Activated T-helper 9 cell treated with anti-CD3 and anti-CD28 coated beads, Interleukin-2, amount 50 U/mL, for 16 hours (primary cell): ENCODE measurements around the gene CCDC91.
A peak's percentile ranks its signal among the peaks of the same experiment; 100 is the strongest.

Experiments used
- DNase-seq: peaks from one replicate; pipeline ENCODE4 v3.0.0-alpha.2; 2020; ENCODE audit warnings: low read depth

CCDC91 gene, protein sequence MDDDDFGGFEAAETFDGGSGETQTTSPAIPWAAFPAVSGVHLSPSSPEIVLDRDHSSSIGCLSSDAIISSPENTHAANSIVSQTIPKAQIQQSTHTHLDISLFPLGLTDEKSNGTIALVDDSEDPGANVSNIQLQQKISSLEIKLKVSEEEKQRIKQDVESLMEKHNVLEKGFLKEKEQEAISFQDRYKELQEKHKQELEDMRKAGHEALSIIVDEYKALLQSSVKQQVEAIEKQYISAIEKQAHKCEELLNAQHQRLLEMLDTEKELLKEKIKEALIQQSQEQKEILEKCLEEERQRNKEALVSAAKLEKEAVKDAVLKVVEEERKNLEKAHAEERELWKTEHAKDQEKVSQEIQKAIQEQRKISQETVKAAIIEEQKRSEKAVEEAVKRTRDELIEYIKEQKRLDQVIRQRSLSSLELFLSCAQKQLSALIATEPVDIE

DNA sequence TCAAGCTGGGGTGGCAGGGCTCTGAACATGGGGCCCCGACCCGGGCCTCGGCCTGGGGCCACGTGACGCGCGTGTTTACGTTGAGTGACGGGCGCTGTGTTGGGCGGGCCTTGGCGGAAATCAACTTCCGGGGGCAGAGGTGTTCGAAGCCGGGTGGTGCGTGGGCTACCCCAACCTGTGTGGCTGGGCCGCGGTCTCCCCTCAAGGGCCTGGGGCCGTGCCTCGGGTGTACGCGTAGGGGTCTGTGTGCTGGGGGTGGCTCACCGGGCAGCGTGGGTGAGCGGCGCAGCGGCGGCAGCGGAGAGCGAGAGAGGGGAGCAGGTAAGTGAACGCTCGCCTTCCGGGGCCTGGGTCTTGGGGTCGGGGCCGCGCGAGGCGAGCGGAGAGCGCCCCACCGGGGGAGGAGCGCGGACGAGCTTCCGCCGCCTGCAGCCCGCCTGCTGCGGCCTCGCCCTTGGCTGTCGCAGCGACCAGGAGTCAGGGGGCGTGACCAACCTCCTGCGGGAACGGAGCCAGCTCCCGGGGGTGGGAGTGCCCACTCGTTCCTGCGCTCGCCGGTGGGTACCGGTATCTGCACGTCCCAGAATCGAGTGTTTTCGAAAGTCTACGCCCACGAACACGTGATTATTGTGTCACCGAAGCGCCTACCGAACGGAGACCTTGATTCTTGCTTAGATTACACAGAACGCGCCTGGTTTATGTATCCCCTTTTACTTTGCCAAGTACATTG is at the start of gene CCDC91:
Gene CCDC91, plus strand, starts transcription at position 136 of the 730 bp plus-strand sequence. CDS start 66,760 bp downstream, outside the sequence.
- peak; percentile 83 for DNase-seq

DNA sequence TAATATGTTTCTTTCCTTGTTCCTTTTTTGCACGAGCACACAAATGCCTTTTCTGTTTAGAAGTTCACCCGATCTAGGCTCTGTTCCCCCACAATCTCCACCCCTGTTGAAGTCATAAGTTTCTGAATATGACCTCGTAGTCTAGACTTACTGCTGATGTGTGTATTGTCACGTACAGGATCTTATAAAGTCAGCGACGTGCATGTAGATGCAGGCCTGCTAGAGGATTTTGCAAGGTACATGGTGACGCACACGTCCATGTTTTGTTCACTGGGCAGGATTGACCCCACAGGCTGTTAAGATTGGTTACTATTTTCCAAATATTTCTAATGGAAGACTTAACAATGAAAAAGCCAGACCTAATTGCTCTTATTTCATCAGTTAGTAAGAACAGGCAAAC is 46.2 kb upstream of the CCDC91 start:
- no peak for DNase-seq

DNA sequence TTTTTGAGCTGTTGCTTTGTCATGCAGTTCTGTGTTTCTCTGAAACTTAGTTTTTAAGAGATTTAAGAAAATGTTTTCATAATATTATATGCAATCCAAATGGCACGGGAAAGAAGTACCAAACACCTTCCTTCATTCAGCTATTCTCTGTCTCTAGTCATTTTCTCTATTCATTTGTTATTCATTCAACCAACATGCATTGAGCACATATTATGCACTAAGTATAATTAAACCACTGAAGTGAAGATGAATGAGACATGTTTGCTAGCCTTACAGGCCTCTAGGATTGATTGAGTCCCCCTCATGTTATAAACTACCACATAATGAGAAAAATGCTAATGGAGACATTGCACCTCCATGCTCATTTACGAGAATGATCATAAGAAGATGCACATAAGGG is 45.7 kb upstream of the CCDC91 start:
- no peak for DNase-seq

DNA sequence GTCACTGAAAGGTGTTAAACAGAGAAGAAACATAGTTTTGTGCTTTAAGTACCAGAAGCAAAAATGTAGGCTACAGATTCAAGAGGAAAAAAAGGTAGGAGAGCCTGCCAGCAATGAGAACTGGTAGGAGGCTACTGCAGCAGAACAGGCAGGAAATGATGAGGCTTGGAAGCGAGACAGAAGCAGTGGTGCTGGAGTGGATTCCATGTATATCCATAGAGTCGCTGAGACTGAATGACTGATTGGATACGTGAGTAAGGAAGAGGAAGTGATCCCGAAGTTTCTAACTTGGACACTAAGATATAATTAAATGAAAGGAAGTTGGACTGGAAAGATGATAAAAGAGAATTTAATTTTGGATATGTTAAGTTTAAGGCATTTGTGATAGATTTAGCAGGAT is 45.0 kb upstream of the CCDC91 start:
- no peak for DNase-seq

DNA sequence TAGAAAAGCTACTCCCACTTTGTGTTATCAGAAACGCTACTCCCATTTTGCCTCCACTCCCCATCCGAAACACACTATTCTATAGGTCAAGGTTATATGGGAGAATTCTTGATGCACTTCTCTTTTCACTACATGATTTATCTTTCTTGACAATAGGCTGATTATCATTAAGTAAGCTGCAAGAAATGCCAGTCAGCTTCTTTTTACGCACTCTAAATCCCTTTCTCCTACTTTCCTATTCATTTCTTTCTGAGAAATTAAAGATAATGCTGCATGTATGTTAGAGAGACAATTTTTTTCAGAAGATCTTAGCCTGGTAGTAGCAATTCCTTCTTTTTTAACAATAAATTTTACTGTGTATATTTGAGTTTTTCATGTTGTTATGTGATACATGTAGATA is 41.0 kb upstream of the CCDC91 start:
- no peak for DNase-seq

DNA sequence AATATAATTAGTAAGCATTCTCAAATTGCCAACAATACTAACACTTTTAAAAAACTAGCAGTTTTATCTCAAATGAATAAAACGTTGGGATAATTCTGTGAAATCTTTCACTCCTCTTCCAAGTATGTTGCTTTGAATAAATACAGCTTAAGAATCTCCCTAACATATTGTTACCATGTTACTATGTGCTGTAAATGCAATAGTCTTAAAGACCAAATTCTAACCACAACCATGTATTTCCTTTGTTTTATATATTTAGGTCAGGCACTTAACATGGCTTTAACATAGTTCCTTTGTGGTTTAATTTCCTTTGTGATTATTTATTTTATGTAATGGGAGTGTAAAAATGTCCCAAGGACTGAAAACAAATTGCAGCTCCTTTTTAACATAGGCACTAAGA is 33.9 kb upstream of the CCDC91 start:
- DNase-seq, result no peak

DNA sequence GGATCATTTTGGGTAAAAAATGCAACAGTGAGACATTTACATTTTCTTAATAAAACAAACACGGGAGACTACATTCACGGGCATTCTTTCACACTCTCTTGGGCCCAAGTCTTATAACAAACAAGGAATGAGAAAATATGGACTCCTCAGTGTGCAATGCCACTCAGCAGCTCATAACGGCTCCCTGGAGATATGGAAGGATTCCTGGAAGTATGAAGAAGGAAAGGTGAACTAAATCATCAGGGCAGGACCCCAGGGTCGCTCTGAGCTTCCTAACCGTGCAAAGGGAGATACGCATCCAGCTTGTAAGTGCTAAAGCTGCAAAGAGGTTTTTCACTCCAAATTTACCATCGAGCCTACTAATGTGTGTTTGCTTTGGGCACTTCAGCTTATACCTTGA is 33.5 kb upstream of the CCDC91 start:
- DNase-seq, result no peak

DNA sequence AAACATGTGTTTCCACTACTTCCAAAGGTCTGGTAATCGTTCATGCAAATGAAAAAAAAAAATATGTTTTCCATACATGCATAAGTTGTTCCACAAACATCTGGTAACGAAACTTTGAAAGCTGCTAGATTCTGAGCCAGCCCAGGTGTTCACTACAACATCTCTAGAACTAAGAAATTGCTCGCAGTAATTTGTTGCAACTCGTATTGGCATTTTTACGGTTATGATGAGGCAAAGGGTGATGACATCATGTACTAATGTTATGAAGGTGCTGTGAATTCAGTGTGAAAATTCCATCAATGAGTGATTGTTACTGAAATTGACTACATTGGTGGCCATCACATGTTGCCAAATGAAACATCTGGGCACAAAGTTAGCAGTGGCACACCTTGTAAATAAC is 31.9 kb upstream of the CCDC91 start:
- no peak for DNase-seq

DNA sequence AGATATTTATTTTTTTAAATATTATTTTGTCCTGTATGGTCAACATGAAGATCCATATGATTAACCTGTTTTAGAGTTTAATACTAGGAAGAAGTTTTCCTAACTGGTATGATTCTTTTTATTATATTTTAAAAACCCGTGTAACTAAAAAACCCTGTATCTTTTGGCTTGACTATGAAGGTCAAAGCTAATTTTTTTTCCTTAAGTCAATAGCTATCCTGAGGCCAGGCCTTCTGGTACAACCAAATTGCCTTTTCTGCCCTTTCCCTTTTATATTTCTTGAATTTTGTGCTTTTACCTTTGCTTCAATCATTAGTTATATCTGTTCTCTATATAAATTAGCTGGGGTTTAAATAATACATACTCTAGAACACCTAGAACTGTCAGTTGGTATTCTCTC is 30.6 kb upstream of the CCDC91 start:
- no peak for DNase-seq

DNA sequence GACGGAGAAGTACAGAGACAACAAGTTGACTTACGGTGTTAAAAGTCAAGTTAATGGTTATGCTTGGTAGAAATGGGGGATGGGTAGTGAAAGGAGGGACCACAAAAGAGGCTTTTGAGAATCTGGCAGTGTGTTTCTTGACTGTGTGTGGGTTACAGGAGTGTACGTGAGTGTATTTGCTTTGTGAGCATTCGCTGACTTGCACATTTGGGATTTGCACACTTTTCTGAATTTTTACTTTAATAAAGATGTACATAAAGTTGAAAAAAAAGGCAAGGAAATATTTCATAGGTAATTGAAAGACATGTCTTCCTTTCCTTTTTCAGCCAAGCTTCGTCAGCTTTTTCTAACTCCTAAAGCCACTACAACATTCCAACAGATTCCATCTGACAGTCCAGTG is 28.6 kb upstream of the CCDC91 start:
- no peak for DNase-seq

DNA sequence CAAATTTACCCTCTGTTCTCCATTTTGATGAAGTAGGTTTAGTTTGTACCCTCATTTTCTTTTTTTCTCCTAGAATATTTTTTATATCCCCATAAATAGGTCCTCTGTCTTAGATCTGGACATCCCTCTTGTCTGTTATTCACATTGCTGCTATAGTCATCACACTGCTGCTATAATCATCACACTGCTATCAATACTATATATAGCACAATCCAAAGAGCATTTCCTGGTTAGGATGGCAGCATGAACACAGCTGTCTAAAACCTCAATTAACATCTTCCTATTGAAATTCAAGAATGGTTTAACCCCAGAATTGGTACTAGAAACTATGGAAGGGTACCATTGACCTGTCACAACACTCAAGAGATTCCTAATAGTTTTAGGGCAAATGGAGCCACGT is 27.6 kb upstream of the CCDC91 start:
- DNase-seq, result no peak

DNA sequence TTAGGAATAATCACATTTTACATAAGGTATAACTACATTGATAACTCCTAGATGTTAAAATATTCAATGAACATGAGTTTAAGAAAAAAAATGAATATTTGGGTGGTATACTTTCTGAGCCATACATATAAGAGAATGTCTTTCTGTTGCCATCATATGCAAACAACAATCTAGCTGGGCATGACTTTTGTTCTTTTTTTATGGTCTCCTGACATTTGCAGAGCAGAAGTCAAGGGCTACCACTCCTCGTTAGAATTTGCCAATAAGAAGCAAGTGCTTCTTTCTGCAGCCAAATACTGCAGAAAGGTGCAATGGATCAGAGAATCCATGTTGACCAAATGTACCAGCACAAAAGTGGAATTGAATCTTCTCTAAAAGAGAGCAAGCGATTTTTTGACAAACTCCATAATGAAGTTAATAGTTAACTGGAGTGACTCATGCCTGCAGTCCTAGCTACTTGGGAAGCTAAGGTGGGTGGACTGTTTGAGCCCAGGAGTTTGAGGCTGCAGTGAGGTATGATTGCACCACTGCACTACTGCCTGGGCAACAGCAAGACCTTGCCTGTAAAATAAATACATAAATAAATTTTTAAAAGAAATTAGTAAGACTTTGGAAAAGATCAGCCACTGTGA is 25.5 kb upstream of the CCDC91 start:
- no peak for DNase-seq

DNA sequence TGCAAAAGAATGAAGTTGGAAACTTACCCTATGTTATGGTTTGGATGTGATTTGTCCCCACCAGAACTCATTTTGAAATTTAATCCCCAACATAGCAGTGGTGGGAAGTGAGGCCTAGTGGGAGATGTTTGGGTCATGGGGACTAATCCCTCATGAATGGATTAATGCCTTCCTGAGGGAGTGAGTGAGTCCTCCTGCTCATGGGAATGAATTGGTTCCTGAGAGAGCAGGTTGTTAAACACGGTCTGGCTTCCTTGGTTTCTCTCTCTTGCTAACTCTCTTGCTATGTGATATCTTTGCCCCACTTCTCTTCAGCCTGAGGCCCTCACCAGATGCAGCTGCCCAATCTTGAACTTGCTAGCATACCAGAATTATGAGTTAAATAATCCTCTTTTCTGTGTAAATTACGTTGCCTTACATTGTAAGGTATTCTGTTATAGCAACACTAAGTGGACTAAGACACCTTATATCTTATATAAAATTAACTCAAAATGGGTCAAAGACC is 22.2 kb upstream of the CCDC91 start:
- DNase-seq, result no peak

DNA sequence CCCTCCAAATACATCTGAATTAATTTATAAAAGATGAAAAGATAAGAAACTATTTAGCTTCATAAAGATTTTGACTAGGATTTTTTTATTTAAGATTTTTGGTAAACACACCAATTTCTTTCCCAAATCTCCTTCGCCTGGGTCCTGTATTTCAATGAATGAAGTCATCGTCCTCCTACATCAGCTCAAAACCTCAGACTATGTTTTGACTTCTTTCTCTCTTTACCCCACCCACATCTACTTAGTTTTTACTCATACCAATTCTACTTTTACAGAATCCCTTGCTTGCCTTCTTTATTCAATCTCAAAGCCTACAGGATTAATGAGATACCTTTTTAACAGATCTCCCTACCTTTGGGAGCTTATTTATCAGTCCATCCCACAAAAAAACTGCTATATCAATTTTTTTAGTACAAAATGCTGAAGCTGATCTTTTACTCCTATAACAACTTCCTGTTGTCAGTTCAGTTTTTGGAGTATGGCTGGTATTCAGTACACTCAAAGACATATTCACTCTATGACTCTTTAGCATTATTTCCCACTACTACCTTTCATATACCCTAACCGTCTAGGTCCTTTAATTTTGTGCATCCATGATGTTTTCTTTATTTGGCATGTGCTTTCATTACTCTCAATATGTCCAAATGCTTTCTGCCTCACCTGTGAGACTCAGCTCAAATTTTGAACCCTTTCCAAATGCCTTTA is 18.7 kb upstream of the CCDC91 start:
- DNase-seq, result no peak

DNA sequence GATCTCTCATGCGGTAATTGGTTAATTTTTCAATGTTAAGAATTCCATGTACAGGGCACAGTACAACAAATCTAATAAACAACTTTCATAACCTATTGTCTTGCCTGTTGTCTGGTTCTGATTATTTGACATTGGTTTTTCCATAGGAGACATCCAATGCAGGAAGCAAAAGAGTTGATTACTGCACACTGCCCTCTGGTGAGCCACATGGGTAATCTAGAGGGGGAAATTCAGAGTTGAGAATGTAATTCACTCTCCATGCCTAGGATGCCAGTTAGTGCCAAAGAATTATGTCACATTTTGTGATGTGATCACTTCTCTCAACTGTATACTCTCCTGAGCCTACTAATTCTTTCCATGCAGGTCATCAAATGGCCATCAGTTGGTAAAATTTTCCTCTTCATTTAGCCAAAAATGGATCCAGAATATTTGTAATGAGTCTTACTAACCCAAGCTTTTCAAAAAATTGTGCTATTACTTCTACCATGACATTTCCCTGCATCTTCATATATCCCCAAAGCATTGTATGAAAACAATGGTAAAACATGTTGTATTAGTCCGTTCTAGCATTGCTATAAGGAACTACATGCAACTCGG is 17.7 kb upstream of the CCDC91 start:
- no peak for DNase-seq

DNA sequence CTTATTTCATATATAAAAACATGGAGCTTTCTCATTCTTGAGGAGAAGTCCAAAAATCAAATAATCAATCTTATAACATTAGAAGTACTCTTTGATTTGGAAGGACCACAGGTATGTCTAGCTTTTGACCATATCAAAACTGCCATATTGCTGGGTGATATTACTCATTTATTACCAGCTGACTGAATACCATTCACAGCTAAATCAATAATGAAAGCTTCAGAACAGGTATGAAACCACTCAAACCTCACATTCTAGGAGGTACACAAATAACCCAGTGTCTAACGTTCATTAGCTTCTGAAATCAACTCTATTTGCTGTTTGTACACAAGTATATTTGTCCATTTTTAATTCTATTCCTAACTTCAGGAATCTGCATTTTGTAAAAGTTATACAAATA is 16.8 kb upstream of the CCDC91 start:
- no peak for DNase-seq

DNA sequence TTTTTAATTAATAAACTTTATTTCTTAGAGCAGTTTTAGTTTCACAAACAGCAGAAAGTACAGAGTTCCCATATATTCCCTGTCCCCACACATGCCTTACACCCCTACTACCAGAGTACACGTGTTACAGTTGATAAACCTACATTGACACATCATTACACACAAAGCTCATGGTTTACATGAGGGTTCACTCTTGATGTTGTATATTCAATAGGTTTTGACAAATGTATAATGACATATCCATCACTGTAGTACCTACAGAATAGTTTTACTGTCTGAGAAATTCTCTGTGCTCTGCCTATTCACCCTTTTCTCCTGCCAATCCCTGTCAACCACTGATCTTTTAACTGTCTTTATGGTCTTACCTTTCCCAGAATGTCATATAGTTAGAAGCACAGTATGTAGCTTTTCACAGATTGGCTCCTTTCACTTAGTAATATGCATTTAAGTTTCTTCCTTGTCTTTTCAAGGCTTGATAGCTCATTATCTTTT is 15.1 kb upstream of the CCDC91 start:
- no peak for DNase-seq

DNA sequence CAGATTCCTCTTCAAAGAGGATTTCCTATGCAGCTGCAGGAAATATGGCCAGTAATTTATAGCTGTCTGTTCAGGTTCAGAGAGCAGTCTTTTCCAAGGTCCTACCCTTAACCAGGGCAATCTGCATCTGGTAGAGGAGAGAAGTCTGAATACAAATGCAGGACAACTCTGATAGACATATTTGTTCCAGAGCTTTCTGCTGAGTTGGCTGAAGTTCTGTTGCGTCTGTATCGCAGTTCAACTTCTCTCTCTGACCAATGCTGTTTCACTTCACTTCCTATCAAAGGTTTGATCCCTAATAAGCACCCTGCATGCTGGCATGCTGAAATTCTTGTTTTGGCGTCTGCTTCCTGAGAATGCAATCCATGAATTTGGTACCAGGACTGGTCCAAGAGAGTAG is 14.0 kb upstream of the CCDC91 start:
- no peak for DNase-seq

DNA sequence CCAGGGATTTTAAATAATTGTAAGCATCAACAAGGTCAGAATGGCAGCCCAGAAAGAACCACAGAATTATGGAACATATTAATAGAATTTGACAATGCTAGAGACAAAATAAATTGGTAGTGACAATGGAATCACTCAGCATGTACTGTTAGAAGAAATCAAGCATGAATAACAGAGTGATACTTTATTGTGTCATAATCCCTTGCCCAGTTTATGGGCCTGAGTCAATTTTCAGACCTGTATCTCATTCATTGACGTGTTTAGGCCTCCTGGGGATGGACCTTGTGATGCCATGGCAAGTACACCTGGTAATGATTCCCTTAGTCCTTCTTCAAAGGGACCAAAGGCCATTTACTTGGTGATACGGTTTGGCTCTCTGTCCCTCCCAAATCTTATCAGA is 12.8 kb upstream of the CCDC91 start:
- no peak for DNase-seq

DNA sequence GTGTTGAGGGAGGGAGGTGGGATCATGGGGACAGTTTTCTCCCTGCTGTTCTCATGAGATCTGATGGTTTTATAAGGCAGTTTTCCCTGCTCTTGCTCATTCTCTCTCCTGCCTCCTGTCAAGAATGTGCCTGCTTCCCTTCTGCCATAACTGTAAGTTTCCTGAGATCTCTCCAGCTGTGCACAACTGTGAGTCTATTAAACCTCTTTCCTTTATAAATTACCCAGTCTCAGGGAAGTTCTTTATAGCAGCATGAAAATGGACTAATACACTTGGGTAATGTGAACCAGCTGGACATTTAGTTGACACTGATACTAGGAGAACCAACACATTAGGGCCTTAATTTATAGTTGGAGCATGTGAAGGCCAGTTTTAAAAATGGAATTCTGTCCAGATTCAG is 12.4 kb upstream of the CCDC91 start:
- DNase-seq, result no peak

DNA sequence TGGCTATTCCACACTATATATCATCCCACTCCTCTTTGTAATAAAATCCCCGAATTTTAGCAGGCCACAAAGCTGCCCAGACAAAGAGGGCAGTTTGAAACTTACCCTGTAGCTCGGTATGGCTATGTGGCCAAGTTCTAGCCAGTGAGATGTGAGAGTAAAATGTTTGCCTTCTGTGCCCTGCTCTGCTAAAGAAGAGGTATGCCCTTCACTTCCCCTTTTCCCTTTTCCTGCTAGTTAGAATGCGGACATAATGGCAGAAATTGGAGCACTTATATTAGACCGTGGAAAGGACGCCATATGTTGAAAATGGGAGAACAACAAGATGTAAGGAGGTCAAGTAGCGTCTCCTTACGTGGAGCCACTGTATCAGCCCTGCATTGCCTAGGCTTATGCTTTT is 11.5 kb upstream of the CCDC91 start:
- DNase-seq, result no peak

DNA sequence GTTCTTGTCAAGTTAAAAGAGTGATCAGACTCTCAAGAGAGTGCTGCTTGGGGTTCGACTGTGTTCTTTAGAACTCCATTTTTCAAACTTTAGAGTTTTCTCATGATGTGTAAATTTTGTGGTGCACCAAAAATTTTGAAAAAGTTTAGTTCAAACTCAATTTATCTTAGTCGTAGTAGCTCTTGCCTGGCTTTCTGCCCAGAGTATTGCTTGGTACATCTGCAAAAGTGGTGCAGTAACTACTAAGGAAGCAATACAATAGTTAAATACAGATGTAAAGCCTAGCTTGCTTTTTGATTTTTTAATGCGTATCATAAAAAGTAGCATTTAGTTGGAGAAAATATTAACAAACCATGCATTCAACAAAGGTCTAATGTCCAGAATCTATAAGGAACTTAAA is 9.5 kb upstream of the CCDC91 start:
- no peak for DNase-seq
